Stimulated activated CD8-positive, alpha-beta memory T cell treated with anti-CD3 and anti-CD28 coated beads, Interleukin-12 subunit alpha, Interleukin-12 subunit beta, amount 100 ng/mL, for 4 hours (primary cell): ENCODE measurements around the gene NEIL1.
"Not testable (repeated sequence)": the region's sequence is repeated elsewhere in the genome, so short reads cannot be mapped to it uniquely, and the experiment has no call there.

Source experiments
- DNase-seq: peaks from one replicate; pipeline ENCODE4 v3.0.0-alpha.2; 2020; ENCODE audit warnings: low read depth

NEIL1 gene

GRCh38 chr15:75380773-75381172 lies 33.9 kb downstream of the NEIL1 start:
- no peak for DNase-seq

- not testable (repeated sequence) for DNase-seq
Measured at GRCh38 chr15:75383986-75384385, 37.1 kb downstream of the NEIL1 start.

DNA sequence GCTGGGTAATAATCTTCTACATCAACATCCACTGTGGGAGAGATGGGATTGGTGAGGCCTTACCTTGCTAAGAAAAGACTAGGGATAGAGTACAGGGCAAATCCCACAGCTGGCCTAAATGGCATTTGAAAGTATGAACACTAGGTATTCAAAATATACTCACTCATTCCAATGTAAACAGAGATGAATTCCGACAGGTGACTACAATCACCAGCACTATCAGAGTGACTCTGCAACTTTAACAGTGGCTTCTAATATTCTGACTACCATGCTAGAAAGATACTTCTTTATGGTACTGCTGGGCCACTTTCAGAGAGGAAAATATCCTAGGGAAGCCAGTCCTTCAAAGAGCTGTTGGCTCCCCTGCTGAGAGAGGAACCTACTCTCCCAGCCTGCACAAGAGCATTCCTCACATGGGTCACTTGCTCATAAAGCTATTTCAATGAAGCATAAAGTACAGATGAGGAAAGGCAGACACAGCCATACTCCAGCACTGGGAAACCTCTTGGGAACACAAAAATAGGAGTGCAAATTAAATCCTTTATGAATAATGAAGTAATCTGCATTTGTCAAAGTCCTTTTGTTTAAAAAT lies 43.0 kb downstream of the NEIL1 start:
- DNase-seq: no peak

DNA sequence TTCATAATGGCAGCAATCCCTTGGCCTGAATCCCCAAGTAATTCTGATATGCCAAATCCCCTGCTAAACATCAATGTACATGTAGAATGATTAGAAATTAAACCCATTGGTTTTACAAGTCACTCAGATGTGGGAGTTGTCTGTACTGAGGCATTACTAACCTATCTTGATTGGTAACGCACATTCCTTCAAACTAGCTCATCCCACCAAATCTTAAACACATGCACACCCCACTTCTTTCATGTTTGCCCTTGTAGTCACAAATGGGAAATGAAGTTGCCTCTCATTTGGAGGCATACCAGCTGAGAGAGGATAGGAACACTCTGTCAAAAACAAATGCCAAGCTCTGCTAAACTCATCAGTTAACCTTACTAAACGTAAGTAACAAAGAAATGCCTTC lies 50.7 kb downstream of the NEIL1 start:
- DNase-seq: no peak

- no peak for DNase-seq
Measured at GRCh38 chr15:75403892-75404291, 57.1 kb downstream of the NEIL1 start.
